ENCODE data around the gene STX2.
"Not testable (repeated sequence)": the region's sequence is repeated elsewhere in the genome, so short reads cannot be mapped to it uniquely, and the experiment has no call there.

GRCh38 chr12:130862771-130863170 lies 23.7 kb upstream of the STX2 start:
- not testable (repeated sequence) for TF ChIP-seq CTCF (conservative IDR thresholded peaks at IDR 0.05 in 1 of 2, IDR thresholded peaks at IDR 0.05 in 1 of 2; ENCODE audit: low read depth in 1 of 2, low read length in 2 of 2); EZH2 (IDR thresholded peaks at IDR 0.05; ENCODE audit: low read length, missing control alignments)
